ENCODE measurements around the gene SLC35F5.
A peak's percentile ranks its signal among the peaks of the same experiment; 100 is the strongest.
"Not testable (repeated sequence)": the region's sequence is repeated elsewhere in the genome, so short reads cannot be mapped to it uniquely, and the experiment has no call there.

The SLC35F5 gene

DNA sequence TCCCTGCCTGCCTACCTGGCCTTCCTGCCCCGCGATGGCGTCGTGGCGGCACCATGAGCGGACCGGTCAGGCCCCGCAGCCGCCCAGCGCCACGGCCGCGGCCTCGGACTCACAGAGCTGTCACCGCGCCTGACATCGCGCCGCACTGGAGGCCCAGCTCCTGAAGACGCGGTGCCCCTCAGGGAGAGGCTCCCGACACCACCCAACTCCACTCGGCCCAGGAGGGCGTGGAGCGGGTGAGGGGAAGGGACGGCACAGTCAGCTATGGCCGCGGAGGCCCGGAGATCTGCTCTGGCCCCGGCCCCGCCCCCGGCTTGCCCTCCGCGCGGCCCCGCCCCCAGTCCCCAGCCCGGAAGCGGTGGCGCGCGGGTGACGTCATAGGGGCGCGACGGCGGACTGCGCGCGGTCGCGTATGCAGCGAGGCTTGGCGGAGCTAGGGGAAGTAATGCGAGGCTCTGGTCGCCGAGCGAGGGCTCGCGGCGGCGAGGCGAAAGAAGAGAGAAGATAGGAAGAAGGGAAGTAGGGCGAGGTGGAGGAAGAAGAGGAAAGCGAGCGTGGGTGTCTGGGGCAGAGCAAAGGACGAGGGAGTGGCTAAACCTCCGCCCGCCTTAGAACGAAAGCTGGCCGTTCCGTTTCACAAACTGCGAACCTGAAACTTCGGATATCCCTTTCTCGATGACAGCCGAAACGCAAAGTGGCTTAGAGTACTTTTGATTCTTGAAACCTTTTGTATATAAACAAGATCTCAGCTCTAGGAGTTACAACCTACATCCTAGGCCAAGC is at the start of gene SLC35F5:
Gene SLC35F5, minus strand, starts transcription at position 288 of the 783 bp plus-strand sequence. Its CDS starts 233 bp downstream, at position 55.
- peak; percentile 86 for DNase-seq

GRCh38 chr2:113799375-113799774 is 42.9 kb upstream of the SLC35F5 start:
- no peak for DNase-seq

DNA sequence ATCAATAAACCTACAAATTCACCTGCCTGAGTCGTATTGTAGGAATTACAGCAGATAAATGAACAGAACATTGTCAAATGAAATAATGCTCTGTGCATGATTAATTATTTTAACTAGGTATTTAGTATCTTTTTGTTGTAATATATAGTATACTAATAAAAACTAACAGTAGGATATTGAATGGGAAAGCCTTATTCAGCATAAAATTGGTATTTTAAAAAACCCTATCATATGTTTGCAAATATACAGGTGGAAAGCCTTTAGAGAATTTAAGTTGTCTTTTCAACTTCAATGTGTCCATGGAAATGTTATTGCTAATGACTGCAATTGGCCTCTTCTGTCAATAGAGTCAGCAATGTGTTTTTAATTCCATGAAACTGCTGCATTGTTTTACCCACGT is 40.8 kb upstream of the SLC35F5 start:
- no peak for DNase-seq

DNA sequence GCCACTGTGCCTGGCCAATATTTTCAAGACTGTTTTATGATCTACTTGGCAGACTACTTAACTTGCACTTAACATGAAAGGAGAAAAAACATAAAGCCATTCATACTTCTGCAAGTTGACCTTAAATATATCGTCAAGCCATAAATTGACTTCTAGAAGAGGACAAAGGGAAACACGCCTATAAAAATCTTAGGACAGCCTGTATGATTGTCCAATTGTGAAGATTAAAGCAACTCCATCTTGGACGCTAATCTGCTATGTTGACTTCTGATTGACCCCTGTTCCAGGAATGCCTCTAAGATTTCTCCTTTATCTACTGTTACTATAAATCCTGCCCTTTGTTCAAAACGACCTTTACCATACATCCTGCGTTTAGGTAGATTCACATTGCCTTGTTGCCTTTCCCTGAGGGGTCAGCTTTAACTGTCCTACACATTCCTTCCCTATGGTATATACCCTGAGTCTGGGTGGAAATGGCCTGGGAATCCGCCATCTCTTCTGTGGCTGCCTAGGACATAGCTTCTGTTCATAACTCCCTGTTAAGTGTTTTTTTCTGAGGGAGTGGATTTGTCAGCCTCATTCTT is 40.2 kb upstream of the SLC35F5 start:
- DNase-seq, result no peak

DNA sequence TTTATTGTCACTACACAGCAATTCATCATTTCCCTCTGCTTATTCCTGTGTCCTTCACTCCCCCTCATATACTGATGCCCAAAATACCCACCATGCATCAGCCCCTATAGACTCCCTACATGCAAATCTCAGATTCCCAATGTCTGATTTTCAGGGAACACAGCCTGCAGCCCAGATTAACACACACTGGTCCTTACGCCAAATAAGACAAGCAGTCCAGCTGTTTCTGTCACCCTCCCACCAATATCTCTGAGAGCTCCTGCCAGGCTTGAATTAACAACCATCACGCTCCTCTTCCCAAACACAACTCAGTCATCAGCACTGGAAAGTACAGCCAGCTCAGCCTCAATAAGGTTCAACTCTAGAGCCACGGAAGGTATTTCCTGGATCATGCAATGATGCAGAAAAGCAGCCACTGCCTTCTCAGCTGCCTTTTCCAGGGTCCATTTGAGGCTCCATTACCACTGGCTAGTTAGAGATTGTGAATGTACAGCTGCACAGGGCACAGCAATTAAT is 39.0 kb upstream of the SLC35F5 start:
- DNase-seq, result no peak

DNA sequence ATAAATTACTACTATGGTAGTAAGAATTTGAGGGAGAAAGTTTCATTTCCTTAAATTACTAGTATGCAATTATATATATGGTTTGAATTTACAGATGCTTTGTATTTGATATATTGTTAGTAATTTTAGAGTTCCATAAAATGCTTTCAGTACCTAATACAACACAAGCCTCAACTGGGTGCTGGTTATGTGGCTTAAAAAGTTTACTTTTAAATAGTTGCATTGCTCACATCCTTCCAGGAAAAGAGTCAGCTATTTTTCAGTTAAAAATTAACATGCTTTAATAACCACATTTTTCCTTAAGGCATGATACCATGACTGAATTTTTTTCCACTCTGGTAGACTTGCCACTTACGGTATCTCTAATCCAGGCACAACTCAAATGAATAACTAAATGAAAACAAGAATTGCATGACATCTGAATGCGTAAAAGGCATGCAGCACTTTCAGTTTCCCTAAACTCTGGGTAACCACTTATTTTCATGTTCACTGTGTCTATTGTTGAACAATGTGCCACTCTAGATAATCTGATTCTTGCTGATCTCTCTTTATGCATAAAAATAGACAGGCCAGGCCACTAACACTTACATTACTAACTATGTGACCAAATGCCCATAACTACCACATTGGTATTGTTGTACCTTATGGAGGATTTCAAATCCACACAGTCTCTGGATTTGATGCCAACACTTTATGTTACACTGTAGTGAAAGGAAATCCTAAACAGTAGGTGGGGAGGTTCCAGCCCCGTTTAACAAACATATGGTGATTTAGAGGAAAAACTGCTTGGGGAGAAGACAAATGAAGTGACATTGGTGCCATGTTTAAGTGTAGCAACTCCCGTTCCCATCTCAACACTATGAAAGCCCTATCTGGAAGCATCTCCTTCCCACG is 35.5 kb upstream of the SLC35F5 start:
- no peak for DNase-seq

GRCh38 chr2:113784823-113785744 is 28.6 kb upstream of the SLC35F5 start:
- no peak for DNase-seq

GRCh38 chr2:113780472-113780871 is 24.0 kb upstream of the SLC35F5 start:
- no peak for DNase-seq

GRCh38 chr2:113777371-113777770 is 20.9 kb upstream of the SLC35F5 start:
- no peak for DNase-seq

DNA sequence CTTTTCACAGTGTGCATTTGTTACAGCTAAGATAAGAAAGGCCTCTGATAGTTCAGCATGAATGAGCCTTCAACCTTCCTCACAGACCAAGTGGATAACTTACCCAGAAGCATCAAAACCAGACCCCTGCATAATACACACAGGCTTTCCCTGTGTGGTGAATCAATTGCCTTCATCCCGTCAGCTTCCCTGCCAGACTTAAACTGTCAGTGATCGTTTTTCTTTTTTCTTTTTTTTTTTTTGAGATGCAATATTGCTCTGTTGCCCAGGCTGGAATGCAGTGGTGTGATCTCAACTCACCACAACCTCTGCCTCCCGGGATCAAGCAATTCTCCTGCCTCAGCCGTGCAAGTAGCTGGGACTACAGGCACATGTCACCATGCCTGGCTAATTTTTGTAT is 20.5 kb upstream of the SLC35F5 start:
- no peak for DNase-seq

DNA sequence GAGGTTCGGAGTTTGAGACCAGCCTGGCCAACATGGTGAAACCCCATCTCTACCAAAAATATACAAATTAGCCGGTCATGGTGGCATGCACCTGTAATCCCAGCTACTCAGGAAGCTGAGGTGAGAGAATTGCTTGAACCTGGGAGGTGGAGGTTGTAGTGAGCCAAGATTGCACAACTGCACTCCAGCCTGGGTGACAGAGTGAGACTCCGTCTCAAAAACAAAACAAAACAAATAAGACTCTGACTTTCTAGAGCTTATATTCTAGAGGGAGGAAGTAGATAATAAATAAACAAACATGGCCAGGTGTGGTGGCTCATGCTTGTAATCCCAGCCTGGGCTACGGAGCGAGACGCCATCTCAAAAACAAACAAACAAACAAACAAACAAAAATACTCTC is 18.2 kb upstream of the SLC35F5 start:
- not testable (repeated sequence) for DNase-seq

- no peak for DNase-seq
Measured at GRCh38 chr2:113770929-113771328, 14.5 kb upstream of the SLC35F5 start.

DNA sequence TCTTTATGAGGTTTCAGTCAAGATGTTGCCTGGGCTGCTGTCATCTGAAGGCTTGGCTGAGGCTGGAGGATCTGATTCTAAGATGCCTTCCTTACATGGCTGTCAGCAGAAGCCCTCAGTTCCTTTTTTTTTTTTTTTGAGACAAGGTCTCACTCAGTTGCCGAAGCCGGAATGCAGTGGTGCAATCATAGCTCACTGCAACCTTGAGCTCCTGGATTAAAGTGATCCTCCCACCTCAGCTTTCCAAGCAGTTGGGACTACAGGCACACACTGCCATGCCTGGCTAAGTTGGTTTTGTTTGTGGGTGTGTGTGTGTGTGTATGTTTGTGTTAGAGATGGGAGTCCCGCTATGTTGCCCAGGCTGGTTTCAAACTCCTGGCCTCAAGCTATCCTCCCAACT is 13.1 kb upstream of the SLC35F5 start:
- no peak for DNase-seq

DNA sequence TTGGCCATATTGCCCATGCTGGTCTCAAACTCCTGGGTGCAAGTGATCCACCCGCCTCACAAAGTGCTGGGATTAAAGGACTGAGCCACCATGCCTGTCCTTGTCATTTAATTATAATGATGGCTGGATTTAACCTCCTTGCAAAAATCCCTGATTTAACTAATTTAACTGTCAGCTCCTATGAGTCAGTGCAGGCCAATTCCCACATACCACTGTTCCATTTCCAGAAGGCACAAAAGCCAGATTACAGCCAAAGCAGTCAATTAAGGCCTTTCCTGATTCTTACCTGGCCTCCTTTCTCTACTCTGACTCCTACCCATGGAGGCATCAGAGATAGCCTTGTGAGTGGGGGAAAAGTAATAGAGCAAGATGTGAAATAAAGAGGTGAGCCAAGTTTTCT is 12.3 kb upstream of the SLC35F5 start:
- DNase-seq, result no peak

DNA sequence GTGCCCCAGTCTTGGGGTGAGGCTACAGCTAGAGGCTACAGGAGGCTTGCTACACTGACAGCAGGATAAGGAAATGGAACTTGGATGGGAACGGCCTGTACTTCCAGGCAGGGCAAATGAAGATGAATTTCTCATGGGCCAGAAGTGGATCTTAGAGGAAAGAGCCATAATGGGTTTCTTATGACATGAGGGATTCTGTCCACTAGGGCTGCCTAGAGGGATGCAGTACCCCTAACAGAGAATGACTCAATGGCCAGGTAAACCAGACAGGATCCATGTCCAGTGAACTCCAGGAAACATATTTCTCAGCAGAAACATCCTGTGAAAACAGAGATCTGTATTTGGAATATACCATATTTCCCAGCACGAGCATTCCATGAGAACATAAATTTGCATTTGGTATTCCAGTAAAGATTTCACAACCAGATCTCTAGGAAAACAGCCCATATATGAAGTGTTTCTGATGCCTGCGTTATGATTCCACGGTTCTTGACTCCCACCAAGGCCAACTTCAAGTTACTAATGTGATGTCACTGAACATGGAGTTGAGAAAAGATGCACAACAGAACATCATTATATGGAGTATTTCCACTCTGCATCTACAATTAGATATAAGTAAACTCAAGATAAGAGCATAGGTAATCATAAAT is 11.5 kb upstream of the SLC35F5 start:
- no peak for DNase-seq

GRCh38 chr2:113765276-113765675 is 8.8 kb upstream of the SLC35F5 start:
- no peak for DNase-seq

DNA sequence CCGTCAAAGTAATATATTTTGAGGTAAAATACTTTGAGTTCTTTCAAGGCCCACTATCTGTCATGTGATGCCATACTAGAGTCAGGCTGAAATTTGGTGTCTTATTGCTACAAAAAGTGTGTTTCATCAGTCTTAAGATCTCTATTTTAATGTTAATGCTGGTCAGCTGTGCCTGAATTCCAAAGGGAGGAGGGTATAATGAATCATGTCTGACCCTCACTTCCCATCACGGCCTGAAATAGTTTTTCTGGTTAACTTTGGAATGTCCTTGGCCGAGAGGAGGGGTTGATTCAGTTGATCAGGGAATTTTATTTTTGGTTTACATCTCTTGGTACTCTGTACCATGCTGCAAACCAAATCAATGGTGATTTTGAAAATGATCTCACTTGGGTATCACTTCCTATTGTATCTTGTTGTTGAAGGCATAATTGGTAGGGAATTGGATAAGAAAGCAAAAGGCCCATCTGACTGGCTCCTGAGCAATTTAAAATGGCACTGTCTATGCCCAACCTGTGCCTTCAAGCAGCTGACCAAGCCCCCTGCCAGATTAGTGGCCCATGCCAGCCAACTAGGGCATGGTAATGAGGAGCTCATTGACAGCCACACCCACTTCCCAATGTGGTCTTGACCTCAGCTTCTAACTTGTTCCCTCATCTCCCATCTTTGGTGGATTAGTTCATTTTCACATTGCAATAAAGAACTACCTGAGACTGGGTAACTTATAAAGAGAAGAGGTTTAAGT is 6.1 kb upstream of the SLC35F5 start:
- DNase-seq, result no peak

GRCh38 chr2:113760400-113760799 is 4.0 kb upstream of the SLC35F5 start:
- no peak for DNase-seq

DNA sequence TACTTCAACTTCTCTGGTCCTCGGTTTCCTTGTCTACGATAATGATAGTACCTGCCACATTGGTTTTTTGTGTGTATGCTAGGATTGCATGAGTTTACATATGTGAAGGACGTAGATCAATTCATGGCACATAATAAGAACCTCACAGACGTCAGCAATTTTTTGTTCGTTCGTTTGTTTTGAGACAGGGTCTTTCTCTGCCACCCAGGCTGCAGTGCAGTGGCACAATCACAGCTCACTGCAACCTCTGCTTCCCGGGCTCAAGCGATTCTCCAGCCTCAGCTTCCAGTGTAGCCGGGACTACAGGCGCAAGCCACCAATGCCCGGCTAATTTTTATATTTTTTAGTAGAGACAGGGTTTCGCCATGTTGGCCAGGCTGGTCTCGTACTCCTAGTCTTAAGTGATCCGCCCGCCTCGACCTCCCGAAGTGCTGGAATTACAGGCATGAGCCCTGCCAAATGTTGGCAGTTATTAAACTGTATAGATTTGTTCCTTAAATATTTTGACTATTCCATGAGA is 756 bp upstream of the SLC35F5 start:
- DNase-seq, result no peak

DNA sequence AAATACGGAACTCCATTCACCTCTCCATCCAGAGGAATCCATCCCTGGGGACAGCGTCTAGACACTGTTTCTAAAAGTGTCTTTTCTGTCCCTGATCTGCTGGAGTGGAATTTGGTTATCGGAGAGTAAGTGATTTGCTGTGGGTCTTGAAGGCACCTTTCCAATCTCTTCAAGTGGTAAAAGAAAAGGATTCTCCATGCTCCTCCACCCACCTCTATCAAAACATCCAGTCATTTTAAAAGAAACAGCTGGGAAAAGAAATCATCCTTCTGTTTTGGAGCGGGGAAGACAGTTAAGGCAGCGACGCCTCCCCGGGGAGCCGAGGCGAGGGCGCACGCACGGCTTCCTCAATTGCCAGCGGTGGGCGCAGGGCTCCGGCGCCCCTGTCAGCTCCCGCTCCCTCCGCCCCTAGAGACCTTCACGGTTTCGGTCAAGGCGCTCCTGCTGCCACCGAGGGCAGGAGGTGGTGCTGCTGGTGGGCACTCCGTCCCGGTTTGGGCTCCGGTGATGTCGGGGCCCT is 547 bp downstream of the SLC35F5 start:
- no peak for DNase-seq

Measured in NK-92 treated with Interleukin-12 subunit alpha and Interleukin-12 subunit beta, amount 100 ng/mL, for 24 hours (cell line).